Right lobe of liver (tissue), 6 donors: Measurements from ENCODE around the gene ALG12. TPM values are rescaled to one million over a fixed set of nuclear protein-coding genes. Genes with fewer than 3 reads are reported as not detected.

Experiments
- ATAC-seq, 4 donors: fragments of 200-7000 bp; cut with Tn5 transposase; one replicate each; pipeline ENCODE4 v1.9.1; 2020; ENCODE audit warnings: mild to moderate bottlenecking in 4 of 4, moderate library complexity in 4 of 4
- DNase-seq, 3 donors: peaks; one replicate each; pipeline ENCODE4 v3.0.0-alpha.2; 2020
- H3K27ac ChIP-seq, 3 donors: fragments of 200-600 bp; one replicate each; pipeline ENCODE4 v1.8.0; 2022
- H3K27me3 ChIP-seq, 2 donors: fragments of 200-600 bp; one replicate each; pipeline ENCODE4 v1.8.0; 2022
- H3K36me3 ChIP-seq, 4 donors: fragments of 200-600 bp; sonication (generic) in 1 of 4; one replicate each; pipeline versions ENCODE4 v1.5.1 to v1.8.0; 2017 to 2022; ENCODE audit warnings: control low read depth in 1 of 4
- H3K4me1 ChIP-seq, 4 donors: fragments of 200-600 bp; sonication (generic) in 1 of 4; one replicate each; pipeline versions ENCODE4 v1.5.1 to v1.8.0; 2017 to 2022; ENCODE audit warnings: control low read depth in 1 of 4
- H3K4me3 ChIP-seq, 3 donors: fragments of 200-600 bp; one replicate each; pipeline ENCODE4 v1.8.0; 2022
- H3K9me3 ChIP-seq, 4 donors: fragments of 200-600 bp; sonication (generic) in 1 of 4; one replicate each; pipeline versions ENCODE4 v1.5.1 to v1.8.0; 2017 to 2022; ENCODE audit warnings: control low read depth in 1 of 4
- POLR2A ChIP-seq: fragments of 450-650 bp; IDR thresholded peaks from one replicate; pipeline ENCODE4 v1.6.1; 2017; ENCODE audit warnings: antibody characterized with exemption, mild to moderate bottlenecking
- WGBS: methylation state at CpG from one replicate; pipeline ENCODE4 v1.1.6; 2018; ENCODE audit warnings: low coverage, low lambda C conversion rate; ENCODE audit not compliant: insufficient coverage; ENCODE audit errors: missing lambda C conversion rate; 5-methylcytosine and 5-hydroxymethylcytosine counted together
- intact Hi-C, 2 donors: fragments of 100-400 bp; cut with DNase I; formaldehyde crosslinking; loops; one replicate each; pipeline versions ENCODE4 v1.11.2 to v1.14.1; 2022
- total RNA-seq, 6 experiments: library from RNA; depleted of rRNA in 2 of 6; stranded (reverse); fragments of >200 nt in 2 of 6; fragmentation: NEBNext Ultra II Directional in 3 of 6; extraction: Animal tissue kit (Norgen Biotek cat#: 25700) in 3 of 6; gene quantifications; one replicate each; pipeline versions ENCODE4 v1.1.0 to v1.2.4, GENCODE V29; 2016 to 2023
- TF ChIP-seq, protein P1 (sequence below), 4 donors: fragments of 200-600 bp in 3 of 4; fragments of 450-650 bp in 1 of 4; IDR thresholded peaks; one replicate each; pipeline versions ENCODE4 v1.5.1 to v1.8.0; 2016 to 2022; ENCODE audit warnings: antibody characterized with exemption in 4 of 4, mild to moderate bottlenecking in 2 of 4
- donor health status: DM: no; HTN: yes; CAD: no.
- donor health status: DM: no; HTN: no; CAD: no.
- donor health status: DM: no; HTN: no; CAD: no.
- donor health status: DM: no; HTN: yes; CAD: no.
- donor health status: DM: no; HTN: yes; CAD: no.

ALG12 gene
- total RNA-seq, 6 experiments from 2014 or later = 15.1 to 19.0 (median 16.6) TPM

DNA sequence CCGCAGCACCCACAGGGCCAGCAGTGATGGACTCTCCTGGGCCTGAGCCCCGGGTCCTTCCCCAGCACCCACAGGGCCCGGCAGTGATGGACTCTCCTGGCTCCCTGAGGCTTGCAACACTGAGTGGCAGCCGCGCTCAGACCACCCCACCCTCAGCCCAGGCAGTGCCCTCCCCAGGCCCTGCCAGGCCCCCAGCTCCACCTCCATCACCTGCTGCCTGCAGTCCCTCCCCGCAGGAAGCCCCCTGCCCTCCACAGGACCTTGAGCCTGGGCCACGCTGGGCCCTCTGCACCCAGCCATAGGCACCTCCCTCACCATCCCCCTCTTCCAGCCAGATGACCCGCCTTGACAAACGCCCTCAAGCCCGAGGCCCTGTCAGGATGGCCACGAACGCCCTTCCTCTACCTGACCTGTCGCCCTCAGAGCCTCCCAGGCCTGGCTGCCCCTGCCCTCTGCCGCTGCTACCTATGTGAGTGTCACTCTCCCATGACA is 11.4 kb downstream of the ALG12 start:
- WGBS = 90% methylated on average over 6 of the region's 14 CpGs
- Histone ChIP-seq H3K27me3 (no peaks in the 10 kb centered on the region), H3K36me3 (peaks cover 0 to 33% (median 13%) of the 10 kb centered on the region in 4 donors), H3K27ac (no peak overlapping the region), H3K4me3 (no peak overlapping the region), H3K9me3 (no peaks in the 10 kb centered on the region), H3K4me1 (no peaks in the 10 kb centered on the region)
- DNase-seq (peak in 1 of 3 donors; percentile 20), ATAC-seq (no peak)
- TF ChIP-seq POLR2A = no peak
- TF ChIP-seq, protein P1, sequence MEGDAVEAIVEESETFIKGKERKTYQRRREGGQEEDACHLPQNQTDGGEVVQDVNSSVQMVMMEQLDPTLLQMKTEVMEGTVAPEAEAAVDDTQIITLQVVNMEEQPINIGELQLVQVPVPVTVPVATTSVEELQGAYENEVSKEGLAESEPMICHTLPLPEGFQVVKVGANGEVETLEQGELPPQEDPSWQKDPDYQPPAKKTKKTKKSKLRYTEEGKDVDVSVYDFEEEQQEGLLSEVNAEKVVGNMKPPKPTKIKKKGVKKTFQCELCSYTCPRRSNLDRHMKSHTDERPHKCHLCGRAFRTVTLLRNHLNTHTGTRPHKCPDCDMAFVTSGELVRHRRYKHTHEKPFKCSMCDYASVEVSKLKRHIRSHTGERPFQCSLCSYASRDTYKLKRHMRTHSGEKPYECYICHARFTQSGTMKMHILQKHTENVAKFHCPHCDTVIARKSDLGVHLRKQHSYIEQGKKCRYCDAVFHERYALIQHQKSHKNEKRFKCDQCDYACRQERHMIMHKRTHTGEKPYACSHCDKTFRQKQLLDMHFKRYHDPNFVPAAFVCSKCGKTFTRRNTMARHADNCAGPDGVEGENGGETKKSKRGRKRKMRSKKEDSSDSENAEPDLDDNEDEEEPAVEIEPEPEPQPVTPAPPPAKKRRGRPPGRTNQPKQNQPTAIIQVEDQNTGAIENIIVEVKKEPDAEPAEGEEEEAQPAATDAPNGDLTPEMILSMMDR (IDR thresholded peaks at IDR 0.05) = no peak
- intact Hi-C loops = no loop called here

GRCh38 chr22:49906071-49906798 is 12.0 kb downstream of the ALG12 start:
- Histone ChIP-seq H3K27me3 (no peaks in the 10 kb centered on the region), H3K36me3 (peaks cover 0 to 38% (median 13%) of the 10 kb centered on the region in 4 donors), H3K27ac (no peak overlapping the region), H3K4me3 (no peak overlapping the region), H3K4me1 (no peaks in the 10 kb centered on the region), H3K9me3 (no peaks in the 10 kb centered on the region)
- TF ChIP-seq, protein P1 (IDR thresholded peaks at IDR 0.05) = no peak
- TF ChIP-seq POLR2A = no peak
- peak in 1 of 3 donors; percentile 18 for DNase-seq
- 86% methylated on average over 3 of the region's 28 CpGs for WGBS
- intact Hi-C loops = no loop called here
- ATAC-seq = no peak

DNA sequence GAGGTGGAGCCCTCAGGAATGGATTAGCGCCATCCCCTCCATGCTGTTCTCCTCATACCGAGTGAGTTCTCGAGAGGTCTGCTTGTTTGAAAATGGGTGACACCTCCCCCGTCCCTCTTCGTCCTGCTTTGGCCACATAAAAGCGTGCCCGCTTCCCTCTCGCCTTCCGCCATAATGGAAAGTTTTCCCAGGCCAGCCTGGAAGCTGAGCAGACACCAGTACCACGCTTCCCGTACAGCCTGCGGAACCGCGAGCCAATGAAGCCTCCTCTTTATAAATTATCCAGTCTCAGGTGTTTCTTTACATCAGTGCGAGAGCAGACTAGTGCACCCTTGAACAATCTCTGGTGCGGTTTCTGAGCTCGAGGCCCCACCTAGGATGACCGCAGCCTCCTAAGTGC is 12.8 kb downstream of the ALG12 start:
- DNase-seq = no peak
- Histone ChIP-seq H3K9me3 (no peaks in the 10 kb centered on the region), H3K27me3 (no peaks in the 10 kb centered on the region), H3K27ac (no peak overlapping the region), H3K4me3 (no peak overlapping the region), H3K36me3 (peaks cover 0 to 38% (median 13%) of the 10 kb centered on the region in 4 donors), H3K4me1 (no peaks in the 10 kb centered on the region)
- 96% methylated on average over 16 of the region's 18 CpGs for WGBS
- no peak for ATAC-seq
- TF ChIP-seq, protein P1 (IDR thresholded peaks at IDR 0.05) = no peak
- no peak for TF ChIP-seq POLR2A
- intact Hi-C loops = no loop called here

DNA sequence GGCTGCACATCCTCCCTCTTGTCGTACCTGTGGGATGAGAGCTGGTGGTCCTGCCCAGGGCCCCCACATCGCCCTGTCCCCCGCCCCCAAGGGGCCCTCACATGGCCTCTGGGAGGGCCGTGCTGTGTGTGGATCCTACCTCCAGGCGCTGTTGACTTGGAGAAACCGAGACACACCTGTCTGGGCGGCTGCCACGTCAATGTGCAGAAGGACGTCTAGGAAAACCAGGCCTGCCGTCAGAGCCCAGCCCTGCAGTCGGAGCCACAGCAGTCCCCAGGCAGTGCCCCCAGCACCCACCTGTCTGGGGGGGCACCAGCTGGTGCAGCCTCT is 14.2 kb downstream of the ALG12 start:
- no CpG with 5 or more reads among the region's 11 CpGs for WGBS
- Histone ChIP-seq H3K9me3 (no peaks in the 10 kb centered on the region), H3K27me3 (no peaks in the 10 kb centered on the region), H3K36me3 (peaks cover 0 to 35% (median 11%) of the 10 kb centered on the region in 4 donors), H3K27ac (no peak overlapping the region), H3K4me3 (no peak overlapping the region), H3K4me1 (no peaks in the 10 kb centered on the region)
- no peak for DNase-seq
- no peak for ATAC-seq
- intact Hi-C loops = no loop called here
- TF ChIP-seq, protein P1 (IDR thresholded peaks at IDR 0.05) = no peak
- TF ChIP-seq POLR2A = no peak
